Left kidney (tissue), 8 donors: Measurements from ENCODE around the gene CPNE2. TPM values are rescaled to one million over a fixed set of nuclear protein-coding genes. Genes with fewer than 3 reads are reported as not detected.
A peak's percentile ranks its signal among the peaks of the same experiment; 100 is the strongest.
"Not testable (repeated sequence)": the region's sequence is repeated elsewhere in the genome, so short reads cannot be mapped to it uniquely, and the experiment has no call there.

ENCODE experiments used
- DNase-seq: peaks from one replicate; pipeline ENCODE4 v3.0.0-alpha.2; 2013
- long read RNA-seq, 8 donors: transcript quantifications; one replicate each; lab custom pipeline, GENCODE V29; 2026
- polyA plus RNA-seq: library from polyadenylated mRNA; unstranded; fragments of 120-200 nt; gene quantifications from one replicate; pipeline ENCODE4 v1.2.1, GENCODE V29; 2013; ENCODE audit not compliant: insufficient read length

The CPNE2 gene
- 27.4 TPM for polyA plus RNA-seq
- long read RNA-seq, donor 1, transcript CPNE2-209 (2 exons, 901 nt), result minor isoform, 6 of 21 reads
- long read RNA-seq, donor 1, transcript CPNE2-201 (16 exons, 2,645 nt), result major isoform, 8 of 21 reads
- long read RNA-seq, donor 1, partial matches to known transcripts, result 6 of 21 reads
- long read RNA-seq, donor 1, other reads (novel, unspliced or antisense), result 0 of 21 reads
- long read RNA-seq, donor 2, transcript CPNE2-201 (16 exons, 2,645 nt), result major isoform, 5 of 19 reads
- long read RNA-seq, donor 2, partial matches to known transcripts, result 9 of 19 reads
- long read RNA-seq, donor 2, other reads (novel, unspliced or antisense), result 0 of 19 reads
- long read RNA-seq, donor 3, partial matches to known transcripts, result 0 of 5 reads
- long read RNA-seq, donor 3, other reads (novel, unspliced or antisense), result 0 of 5 reads
- long read RNA-seq, donor 4, partial matches to known transcripts, result 0 of 4 reads
- long read RNA-seq, donor 4, other reads (novel, unspliced or antisense), result 0 of 4 reads
- long read RNA-seq, donor 5, transcript CPNE2-201 (16 exons, 2,645 nt), result major isoform, 12 of 18 reads
- long read RNA-seq, donor 5, transcript CPNE2-209 (2 exons, 901 nt), result minor isoform, 6 of 18 reads
- long read RNA-seq, donor 5, partial matches to known transcripts, result 0 of 18 reads
- long read RNA-seq, donor 5, other reads (novel, unspliced or antisense), result 0 of 18 reads
- long read RNA-seq, donor 6, transcript CPNE2-201 (16 exons, 2,645 nt), result major isoform, 8 of 12 reads
- long read RNA-seq, donor 6, partial matches to known transcripts, result 0 of 12 reads
- long read RNA-seq, donor 6, other reads (novel, unspliced or antisense), result 0 of 12 reads
- long read RNA-seq, donor 7, transcript CPNE2-201 (16 exons, 2,645 nt), result major isoform, 7 of 124 reads
- long read RNA-seq, donor 7, partial matches to known transcripts, result 69 of 124 reads
- long read RNA-seq, donor 7, other reads (novel, unspliced or antisense), result 44 of 124 reads
- long read RNA-seq, donor 8, partial matches to known transcripts, result 0 of 4 reads
- long read RNA-seq, donor 8, other reads (novel, unspliced or antisense), result 0 of 4 reads

DNA sequence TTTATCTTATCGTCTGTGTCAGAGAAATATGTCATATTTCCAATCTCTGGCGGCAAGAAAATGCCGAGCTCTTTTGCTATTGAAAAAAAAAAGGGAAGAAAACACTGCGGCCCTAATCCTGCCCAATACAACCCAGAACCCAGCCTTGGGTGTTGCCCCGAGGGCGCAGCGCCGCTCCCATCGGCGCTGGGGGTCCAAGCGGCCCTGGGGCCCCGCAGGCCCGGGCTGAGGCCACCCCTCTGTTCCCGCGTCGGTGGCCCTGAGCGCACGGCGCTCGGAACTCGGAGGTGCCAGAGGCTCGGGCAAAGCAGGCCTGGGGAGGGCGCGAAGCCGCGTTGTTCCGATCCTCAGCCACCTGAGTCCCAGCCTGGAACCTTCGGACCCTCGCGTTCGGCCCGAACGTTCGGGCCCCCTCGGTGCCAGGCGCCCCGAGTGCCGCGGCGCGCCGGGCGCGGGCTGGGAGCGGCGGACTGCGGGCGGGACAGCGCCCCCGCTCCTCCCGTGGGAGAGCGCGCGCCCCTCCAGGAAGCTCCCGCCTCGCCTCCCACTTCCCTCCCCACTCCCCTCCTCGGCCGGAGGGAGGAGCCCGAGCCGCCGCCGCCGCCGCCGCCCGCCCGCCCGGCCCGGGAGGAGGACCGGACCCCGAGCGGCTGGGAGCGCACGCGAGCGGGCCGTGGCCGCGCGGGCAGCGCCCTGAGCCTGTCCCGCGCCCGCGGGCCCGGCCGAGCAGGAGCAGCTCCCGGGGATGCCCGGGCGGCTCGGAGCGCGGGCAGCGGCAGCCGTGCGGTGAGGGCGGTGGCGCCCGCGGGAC lies at the start of gene CPNE2:
CPNE2 (plus strand) TSS at position 609 of the 811 bp plus-strand sequence. CDS start 18,160 bp downstream, outside the sequence.
- peak; percentile 64 for DNase-seq

DNA sequence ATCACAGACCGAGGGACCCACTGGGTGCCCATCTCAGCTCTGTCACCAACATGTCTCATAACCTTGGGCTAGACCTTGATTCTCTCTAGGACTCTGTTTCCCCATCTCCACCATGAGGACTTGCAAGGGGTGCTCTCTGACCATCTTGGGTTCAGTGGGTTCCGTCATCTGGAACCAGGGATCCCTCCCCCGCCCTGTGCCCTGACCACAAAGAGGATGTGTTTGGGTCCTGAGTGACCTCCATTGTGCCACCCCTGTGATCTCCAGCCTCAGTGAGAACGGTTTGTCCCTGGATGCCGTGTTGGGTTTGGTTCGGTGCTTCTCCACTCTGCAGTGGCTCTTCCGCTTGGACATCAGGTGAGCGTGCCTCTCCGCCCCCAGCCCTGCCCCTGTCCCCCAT lies 49.1 kb upstream of the CPNE2 start:
- no peak for DNase-seq

DNA sequence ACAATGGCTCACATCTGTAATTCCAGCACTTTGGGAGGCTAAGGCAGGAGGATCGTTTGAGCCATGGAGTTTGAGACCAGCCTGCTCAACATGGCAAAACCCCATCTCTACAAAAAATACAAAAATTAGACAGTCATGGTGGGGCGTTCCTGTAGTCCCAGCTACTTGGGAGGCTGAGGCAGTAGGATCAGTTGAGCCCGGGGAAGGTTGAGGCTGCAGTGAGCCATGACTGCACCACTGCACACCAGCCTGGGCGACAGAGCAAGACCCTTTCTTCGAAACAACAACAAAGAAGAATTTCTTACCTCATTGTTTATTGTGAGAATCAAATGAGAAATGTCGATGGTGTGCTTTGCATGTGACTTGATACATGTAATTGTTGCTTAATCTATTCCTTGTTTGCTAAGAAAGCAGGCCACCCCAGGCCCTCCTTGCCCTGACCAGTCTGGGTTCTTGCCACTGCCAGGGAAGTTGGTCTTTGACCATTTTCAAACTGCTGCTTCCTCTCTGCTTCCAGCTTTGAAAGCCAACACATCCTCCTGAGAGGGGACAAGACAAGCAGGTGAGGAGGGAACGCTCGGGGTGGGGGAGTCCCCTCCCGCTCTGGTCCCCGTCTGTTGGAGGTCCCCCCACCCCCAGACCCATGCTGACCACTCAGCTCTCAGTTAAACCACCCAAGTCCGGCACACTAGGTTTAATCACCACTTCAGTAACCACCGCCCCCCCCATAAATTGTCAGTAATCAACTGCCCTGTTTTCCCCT lies 47.3 kb upstream of the CPNE2 start:
- DNase-seq, result no peak

DNA sequence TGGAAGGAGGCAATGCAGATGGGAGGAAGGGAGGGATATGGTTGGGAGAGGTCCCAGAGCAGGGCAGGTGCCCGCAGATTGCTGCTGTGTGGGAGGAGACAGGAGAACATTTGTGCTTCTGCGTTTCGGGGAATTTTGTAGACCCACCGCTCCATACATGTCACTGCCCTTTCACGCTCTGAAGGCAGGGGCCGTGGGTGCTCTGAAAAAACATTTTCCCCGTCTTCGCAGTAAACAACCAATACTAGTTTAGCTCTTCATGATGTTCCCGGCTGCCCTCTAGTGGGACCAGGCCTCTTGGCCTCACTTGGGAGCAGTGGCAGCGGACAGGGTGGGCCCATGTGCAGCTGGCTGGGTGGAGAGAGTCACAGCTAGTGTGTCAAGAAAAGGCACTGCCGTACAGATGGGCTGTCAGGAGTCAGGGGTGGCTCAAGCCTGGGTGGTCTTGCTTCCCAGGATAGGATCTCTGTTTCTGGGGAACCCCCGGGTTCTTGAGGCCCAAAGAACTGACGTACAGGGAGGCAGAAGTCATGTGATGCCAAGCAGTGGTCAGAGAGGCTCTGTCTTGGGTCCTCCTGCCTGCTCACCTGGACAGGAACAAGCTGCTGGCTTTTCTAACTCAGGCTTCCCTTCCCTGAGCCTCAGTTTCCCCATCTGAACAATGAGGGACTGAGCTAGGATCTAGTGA lies 46.5 kb upstream of the CPNE2 start:
- peak; percentile 79 for DNase-seq

DNA sequence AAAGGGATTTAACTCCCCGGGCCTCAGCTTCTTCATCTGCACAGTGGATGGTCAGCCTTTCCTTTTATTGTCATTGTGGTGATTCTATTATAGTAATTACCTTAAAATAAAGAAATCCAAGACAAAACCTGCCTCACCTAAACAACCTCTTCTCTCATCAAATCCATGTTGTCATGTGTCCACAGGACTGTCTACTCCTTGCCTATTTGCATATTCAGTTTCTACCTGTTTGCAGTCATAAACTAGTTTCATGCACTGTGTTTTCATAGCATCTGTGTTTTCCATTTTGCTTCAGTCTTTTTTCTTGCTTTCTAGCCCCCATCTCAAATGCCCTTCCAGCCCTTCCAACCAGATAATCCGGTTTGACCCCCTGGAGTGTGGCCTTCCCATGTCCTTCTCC lies 44.3 kb upstream of the CPNE2 start:
- no peak for DNase-seq

DNA sequence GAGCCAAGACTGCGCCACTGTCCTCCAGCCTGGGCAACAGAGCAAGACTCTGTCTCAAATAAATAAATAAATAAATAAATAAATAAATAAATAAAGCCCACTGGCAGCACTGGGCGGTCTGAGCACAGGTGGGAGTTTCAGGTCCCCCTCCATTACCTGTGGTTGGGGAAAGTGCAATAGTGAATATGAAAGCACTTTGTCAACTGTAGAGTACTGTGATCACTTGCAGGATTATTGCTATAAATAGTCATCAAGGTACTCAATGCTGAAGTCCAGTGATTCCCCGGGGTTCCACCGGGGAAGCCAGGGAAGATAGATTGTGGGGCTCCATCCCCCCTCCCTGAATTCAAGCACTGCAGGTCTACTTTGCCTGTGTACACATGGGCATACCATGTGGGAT lies 42.7 kb upstream of the CPNE2 start:
- no peak for DNase-seq

DNA sequence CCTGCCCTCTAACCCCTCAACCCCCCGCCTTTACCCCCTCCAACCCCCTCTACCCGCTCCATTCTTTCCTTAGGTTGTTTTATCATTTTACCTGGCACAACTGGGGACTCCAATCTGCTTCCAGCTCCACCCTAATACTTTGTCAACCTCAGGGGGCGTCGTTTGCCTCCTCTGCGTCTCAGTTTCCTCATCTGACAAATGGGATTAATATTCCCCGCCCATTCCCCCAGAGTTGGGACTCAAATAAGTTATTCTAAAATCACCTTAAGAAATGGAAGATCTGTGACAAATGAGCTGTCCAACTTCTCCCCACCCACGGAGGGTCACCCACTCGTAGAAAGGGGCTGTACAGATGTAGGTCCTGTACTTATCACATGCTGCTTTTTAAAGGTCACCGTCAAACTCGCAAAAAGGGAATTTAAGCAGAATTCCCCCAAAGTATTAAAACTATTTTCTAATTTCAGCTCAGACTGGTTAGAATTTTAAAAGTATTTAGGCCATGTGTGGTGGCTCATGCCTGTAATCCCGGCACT lies 40.6 kb upstream of the CPNE2 start:
- DNase-seq, result no peak

DNA sequence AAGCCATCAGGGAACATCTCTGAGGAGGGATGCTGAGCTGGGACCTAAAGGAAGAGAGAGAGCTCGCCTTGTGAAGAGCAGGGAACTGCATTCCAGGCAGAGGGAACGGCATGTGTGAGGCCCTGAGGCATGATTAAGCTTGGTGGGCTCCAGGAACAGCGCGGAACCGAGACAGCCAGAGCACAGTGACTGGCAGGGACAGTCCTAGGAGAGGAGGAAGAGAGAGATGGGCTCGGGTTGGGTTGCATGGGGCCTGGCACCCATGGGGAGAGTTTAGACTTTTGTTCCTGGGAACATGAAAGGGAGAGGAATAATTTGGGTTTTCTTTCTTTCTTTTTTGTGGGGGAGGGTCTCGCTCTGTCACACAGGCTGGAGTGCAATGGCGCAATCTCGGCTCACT lies 39.2 kb upstream of the CPNE2 start:
- no peak for DNase-seq

DNA sequence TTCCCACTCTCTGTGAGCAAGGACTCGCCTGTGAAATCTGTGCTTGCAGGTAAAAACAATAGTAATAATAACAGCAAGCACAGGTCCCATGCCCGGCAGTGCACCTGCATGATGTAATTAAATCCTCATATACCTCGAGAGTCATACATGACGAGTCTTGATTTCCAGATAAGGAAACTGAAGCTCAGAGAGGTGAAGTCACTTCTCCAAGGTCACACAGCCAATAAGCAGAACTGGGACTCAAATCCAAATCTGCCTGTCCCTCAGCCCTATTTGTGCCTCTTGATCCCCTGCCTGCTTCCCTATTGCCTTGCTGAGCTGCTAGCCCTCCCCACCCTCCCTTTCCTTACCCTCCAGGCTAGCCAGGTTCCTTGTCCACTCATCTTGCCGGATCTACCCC lies 38.0 kb upstream of the CPNE2 start:
- DNase-seq, result no peak

DNA sequence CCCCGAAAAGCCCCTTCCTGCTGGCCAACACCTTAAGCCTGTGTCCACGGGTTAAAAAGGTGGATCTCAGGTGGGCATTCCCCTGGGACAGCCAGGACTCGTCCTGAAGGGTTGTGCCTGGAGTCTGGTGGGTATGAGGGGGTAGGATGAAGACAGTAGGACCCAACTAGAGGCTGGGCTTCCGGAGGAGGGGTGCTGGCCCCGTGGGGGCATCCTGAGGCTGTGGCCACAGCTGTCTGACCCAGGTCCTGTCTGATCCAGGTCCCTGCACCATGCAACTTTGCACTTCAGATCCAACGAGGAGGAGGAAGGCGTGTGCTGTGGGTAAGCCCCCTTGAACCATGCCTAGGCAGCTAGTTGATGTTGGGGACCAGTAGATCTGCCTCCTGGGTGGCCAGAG lies 37.6 kb upstream of the CPNE2 start:
- no peak for DNase-seq

DNA sequence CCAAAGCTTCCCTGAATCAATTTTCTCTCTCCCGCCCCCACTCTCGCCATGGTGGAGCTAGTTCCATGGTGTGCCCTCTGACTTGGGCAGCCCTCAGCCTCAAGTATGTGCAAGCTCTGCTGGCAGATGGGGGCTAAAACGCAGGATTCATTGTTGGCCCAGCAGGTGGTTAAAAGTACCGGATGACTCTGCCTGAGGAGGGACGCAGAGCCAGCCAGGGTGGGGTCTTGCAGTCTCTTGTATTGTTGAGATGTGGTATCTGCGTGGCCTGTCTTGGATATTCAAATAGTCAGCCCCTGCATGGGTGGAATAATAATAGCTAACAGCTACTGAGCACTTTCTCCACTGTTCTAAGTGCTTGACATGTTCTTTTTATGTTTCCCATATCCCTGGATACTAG lies 36.7 kb upstream of the CPNE2 start:
- DNase-seq, result no peak

DNA sequence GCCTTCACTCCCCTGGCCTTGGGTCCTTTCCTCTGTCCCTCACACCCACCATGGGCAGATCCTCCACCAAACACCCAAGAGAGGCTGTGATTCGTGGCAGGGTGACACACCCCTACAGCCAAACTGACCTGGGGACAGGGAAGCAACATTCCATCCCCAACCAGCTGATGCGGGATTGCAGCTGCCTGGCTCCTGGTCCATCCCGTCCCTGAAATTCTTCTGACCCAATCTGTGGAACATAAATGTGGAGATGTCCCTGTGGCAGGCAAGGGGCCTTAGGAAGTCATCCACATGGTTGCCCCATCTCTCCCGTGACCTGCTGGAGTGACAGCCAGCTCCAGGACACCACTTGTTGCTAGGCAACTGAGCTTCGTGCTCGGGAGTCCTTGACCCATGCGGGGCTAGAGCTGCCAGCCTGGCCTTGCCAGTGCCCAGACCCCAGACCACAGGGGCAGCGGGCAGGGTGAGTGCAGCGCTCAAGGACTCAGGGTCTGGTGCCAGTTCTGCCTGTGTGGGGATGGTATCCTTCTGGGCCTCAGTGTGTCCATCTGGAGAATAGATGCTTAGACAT lies 34.0 kb upstream of the CPNE2 start:
- no peak for DNase-seq

DNA sequence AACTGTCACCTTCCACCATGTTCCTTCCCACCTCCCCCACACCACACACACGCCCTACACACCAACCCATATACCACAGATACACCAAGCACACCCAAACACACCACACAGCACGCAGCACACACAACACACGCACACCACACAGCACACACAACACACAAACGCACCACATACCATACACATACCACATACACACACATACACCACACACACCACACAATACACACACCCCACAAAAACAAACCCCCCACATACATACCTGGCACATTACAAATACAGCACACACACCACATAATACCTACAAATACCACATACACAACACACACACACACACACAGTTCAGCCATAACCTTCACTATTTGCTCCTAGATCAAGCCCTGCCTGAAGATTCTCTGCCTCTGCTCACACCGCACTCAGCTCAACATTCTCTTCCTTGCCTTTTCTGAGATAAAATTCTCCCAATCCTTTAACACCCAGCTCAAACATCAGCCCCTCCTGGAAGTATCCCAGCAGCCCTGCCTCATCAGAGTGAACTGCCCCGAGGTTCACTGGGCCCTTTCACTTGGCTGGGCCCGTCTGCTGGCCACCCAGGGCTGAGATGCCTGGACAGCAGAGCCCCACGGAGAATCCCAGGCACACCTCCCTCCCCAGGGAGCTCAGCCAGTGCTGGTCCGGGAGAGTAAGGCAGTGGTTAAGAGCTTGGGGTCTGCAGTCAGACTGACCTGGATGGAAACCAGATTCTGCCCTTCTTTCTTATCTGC lies 31.9 kb upstream of the CPNE2 start:
- no peak for DNase-seq

DNA sequence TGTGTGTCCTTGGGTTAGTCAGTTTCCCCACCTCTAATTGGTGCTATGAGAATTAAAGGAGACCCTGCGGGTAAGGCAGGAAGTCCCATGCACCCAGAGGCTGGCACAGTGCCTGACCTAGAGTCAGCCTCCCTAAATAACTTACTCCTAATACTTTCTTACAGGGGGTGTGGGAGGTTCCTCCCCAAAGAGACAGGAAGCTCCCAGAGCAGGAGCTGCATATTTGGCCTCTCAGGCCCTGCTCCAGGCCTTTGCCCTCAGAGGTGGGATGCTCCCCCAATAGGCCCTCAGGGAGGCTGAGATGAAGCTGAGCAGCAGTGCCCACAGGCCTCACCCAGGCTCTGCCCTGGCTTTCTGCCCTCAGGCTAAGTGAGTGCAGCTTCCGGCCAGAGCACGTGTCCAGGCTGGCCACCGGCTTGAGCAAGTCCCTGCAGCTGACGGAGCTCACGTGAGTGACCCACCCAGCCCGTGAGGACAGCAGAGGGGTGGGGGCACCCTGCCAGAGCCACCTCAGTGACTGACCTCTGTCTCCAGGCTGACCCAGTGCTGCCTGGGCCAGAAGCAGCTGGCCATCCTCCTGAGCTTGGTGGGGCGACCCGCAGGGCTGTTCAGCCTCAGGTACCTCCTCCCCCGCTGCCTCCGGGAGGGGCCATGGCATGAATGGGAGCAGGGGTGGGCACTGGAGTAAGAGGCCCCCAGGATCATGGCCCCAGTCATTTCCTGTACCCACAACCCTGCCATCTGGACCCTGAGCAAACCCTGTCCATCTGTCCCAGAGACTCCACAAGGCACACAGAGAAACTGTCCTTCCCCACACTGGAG lies 31.1 kb upstream of the CPNE2 start:
- no peak for DNase-seq

DNA sequence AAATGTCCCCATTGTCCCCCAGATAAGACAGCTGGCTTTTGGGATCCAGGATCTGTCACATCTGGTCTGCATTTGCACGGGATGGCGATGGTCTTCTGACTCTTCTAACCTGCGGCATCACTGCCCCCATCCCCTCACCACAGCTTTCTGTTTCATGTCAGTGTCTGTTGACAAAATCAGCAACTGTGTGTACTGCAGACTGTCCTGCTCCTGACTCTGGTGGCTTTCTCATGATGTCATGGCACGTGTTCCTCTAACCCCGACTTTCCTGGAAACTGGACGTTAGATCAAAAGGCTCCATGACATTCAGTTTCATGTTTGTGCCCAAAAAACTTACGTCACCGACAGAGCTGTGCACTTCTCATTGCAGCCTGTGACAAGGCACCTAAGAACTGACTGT lies 30.1 kb upstream of the CPNE2 start:
- no peak for DNase-seq

DNA sequence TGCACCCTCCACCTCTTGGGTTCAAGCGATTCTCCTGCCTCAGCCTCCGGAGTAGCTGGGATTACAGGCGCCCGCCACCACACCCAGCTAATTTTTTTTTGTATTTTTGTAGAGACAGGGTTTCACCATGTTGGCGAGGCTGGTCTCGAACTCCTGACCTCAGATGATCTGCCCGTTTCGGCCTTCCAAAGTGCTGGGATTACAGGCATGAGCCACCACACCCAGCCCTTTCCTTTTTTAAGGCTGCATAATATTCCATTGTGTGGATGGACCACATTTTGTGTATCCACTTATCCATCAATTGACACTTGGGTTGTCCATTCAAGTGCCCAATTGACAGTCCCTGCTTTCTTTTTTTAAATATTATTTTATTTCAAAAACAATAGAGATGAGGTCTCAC lies 29.2 kb upstream of the CPNE2 start:
- DNase-seq, result not testable (repeated sequence)

DNA sequence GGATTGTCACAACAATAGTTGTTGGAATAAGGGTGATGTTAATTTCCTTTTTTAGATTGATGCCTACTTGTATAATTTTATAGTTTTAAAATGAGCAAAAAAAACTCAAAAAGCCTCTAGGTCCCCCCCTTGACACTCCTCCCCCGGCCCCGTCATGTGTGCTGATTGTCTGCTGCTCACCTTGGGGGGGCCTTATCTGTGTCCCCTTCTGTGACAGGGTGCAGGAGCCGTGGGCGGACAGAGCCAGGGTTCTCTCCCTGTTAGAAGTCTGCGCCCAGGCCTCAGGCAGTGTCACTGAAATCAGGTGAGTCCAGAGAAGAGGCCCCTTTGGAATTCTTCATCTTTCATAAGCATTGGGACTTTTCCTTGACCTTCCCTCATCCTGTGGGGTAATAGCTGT lies 27.4 kb upstream of the CPNE2 start:
- DNase-seq, result no peak

DNA sequence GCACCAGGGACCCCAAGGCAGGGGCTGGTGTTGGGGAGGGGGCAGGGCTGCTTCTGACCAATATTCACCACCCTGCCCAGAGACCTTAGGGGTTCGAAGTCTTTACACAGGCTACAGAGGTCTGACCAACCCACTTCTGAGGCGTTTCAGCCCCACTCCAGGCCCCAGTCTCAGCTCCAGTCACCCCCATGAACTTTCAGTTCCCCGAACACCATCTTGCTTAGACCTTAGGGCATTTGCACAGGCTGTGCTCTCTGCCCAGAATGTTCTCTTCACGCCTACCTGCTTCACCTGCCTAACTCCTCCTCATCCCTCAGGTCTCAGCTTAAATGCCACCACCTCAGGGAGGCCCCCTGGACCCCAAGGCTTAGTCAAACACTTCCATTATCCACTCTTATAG lies 25.8 kb upstream of the CPNE2 start:
- DNase-seq, result no peak
